Astrocyte (in vitro differentiated cells and primary cell): Measurements from ENCODE around the gene FDX2.

Experiments
- EZH2 ChIP-seq: IDR thresholded peaks from 2 replicates; pipeline ENCODE4 v1.6.1; 2012; ENCODE audit warnings: mild to moderate bottlenecking, low read length, inconsistent platforms; ENCODE audit not compliant: insufficient read depth
- TF ChIP-seq, protein P1 (sequence below): IDR thresholded peaks from 2 replicates; pipeline ENCODE4 v1.5.1; 2011; ENCODE audit warnings: low read depth, mild to moderate bottlenecking, inconsistent platforms, low read length, moderate library complexity; ENCODE audit not compliant: insufficient read depth

- TF ChIP-seq, protein P1, sequence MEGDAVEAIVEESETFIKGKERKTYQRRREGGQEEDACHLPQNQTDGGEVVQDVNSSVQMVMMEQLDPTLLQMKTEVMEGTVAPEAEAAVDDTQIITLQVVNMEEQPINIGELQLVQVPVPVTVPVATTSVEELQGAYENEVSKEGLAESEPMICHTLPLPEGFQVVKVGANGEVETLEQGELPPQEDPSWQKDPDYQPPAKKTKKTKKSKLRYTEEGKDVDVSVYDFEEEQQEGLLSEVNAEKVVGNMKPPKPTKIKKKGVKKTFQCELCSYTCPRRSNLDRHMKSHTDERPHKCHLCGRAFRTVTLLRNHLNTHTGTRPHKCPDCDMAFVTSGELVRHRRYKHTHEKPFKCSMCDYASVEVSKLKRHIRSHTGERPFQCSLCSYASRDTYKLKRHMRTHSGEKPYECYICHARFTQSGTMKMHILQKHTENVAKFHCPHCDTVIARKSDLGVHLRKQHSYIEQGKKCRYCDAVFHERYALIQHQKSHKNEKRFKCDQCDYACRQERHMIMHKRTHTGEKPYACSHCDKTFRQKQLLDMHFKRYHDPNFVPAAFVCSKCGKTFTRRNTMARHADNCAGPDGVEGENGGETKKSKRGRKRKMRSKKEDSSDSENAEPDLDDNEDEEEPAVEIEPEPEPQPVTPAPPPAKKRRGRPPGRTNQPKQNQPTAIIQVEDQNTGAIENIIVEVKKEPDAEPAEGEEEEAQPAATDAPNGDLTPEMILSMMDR = no peak
- no peak for TF ChIP-seq EZH2
These were observed at the start of gene FDX2 for GRCh38 chr19:10315335-10316214.
